ENCODE measurements around the gene ZCCHC7. TPM values are rescaled to one million over a fixed set of nuclear protein-coding genes. Genes with fewer than 3 reads are reported as not detected.
"Not testable (repeated sequence)": the region's sequence is repeated elsewhere in the genome, so short reads cannot be mapped to it uniquely, and the experiment has no call there.

ZCCHC7 gene
- total RNA-seq, 1 donor from 2014 or later: 30.8 TPM

DNA sequence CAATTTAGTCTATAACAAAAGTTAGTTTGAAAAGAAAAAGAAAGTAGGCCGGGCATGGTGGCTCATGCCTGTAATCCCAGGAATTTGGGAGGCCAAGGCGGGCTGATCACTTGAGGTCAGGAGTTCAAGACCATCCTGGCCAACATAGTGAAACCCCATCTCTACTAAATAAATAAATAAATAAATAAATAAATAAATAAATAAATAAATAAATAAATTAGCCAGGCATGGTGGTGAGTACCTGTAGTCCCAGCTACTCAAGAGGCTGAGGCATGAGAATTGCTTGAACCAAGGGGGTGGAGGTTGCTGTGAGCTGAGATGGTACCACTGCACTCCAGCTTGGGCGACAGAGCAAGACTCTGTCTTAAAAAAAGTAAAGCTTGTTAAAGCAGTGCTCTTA is 277.6 kb downstream of the ZCCHC7 start:
- H3K9ac ChIP-seq (ENCODE audit: low read depth in 1 of 3, low read length in 3 of 3); H3K27me3 ChIP-seq (ENCODE audit: control insufficient read depth in 3 of 3, insufficient read depth in 3 of 3, low read length in 3 of 3); H3K4me1 ChIP-seq (ENCODE audit: control insufficient read depth in 3 of 3, insufficient read depth in 3 of 3, low read length in 3 of 3); H3K9me3 ChIP-seq (ENCODE audit: control insufficient read depth in 3 of 3, low read length in 3 of 3); H3K27ac ChIP-seq (ENCODE audit: low read depth, low read length); H3K36me3 ChIP-seq (ENCODE audit: control insufficient read depth in 3 of 3, insufficient read depth in 3 of 3, low read length in 3 of 3); H3K4me3 ChIP-seq (ENCODE audit: low read length in 3 of 3): not testable (repeated sequence)

DNA sequence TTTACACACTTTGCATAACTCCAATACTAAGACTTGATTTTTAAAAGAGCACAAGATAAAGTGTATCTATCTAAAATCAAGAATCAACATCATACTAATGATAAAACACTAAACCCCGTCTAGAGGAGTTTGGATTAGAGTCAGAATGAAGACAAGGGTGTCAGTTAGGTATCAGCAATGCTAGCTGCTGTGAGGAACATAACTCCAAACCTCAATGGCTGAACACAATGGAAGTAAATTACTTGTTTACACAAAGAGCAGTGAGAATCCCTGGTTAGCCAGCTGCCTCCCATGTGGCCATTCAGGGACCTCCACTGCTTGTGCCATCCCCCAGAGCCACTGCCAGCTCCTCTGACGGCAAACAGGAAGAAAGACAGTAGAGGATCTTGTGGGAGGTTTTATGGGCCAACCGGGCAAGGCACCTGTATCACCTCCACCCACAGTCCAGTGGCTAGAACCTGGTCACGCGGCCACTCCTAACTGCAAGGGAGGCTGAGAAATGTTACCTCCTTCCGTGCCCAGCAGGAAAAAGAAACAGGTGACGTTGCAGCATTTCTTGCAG is 278.2 kb downstream of the ZCCHC7 start:
- H3K27me3 ChIP-seq (ENCODE audit: control insufficient read depth in 3 of 3, insufficient read depth in 3 of 3, low read length in 3 of 3): no peaks in the 10 kb centered on the region
- no peak overlapping the region for H3K9ac ChIP-seq (ENCODE audit: low read depth in 1 of 3, low read length in 3 of 3)
- no peaks in the 10 kb centered on the region for H3K36me3 ChIP-seq (ENCODE audit: control insufficient read depth in 3 of 3, insufficient read depth in 3 of 3, low read length in 3 of 3)
- no peak overlapping the region for H3K4me3 ChIP-seq (ENCODE audit: low read length in 3 of 3)
- H3K9me3 ChIP-seq (ENCODE audit: control insufficient read depth in 3 of 3, low read length in 3 of 3): no peaks in the 10 kb centered on the region
- H3K27ac ChIP-seq (ENCODE audit: low read depth, low read length): no peak overlapping the region
- no peaks in the 10 kb centered on the region for H3K4me1 ChIP-seq (ENCODE audit: control insufficient read depth in 3 of 3, insufficient read depth in 3 of 3, low read length in 3 of 3)

DNA sequence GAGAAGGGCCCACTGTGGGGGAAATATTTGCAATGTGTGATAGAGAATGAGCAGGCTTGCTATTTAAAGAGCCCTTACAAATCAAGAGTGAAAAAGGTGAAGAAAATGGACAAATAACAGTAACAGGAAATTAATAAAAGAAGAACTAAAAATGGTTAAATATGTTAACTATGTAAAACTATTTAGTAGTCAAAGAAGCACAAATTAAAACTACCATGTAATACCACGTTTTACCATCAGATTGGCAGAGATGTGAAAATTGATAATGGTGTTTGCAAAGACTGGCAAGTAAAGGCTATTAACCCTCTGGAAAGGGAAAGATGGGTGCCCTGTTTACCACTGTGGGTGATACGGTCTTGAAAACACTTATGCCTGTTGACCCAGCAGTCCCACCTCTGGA is 279.0 kb downstream of the ZCCHC7 start:
- H3K9me3 ChIP-seq (ENCODE audit: control insufficient read depth in 3 of 3, low read length in 3 of 3): no peaks in the 10 kb centered on the region
- H3K4me3 ChIP-seq (ENCODE audit: low read length in 3 of 3): no peak overlapping the region
- H3K4me1 ChIP-seq (ENCODE audit: control insufficient read depth in 3 of 3, insufficient read depth in 3 of 3, low read length in 3 of 3): no peaks in the 10 kb centered on the region
- H3K36me3 ChIP-seq (ENCODE audit: control insufficient read depth in 3 of 3, insufficient read depth in 3 of 3, low read length in 3 of 3): no peaks in the 10 kb centered on the region
- no peaks in the 10 kb centered on the region for H3K27me3 ChIP-seq (ENCODE audit: control insufficient read depth in 3 of 3, insufficient read depth in 3 of 3, low read length in 3 of 3)
- no peak overlapping the region for H3K9ac ChIP-seq (ENCODE audit: low read depth in 1 of 3, low read length in 3 of 3)
- H3K27ac ChIP-seq (ENCODE audit: low read depth, low read length): no peak overlapping the region

DNA sequence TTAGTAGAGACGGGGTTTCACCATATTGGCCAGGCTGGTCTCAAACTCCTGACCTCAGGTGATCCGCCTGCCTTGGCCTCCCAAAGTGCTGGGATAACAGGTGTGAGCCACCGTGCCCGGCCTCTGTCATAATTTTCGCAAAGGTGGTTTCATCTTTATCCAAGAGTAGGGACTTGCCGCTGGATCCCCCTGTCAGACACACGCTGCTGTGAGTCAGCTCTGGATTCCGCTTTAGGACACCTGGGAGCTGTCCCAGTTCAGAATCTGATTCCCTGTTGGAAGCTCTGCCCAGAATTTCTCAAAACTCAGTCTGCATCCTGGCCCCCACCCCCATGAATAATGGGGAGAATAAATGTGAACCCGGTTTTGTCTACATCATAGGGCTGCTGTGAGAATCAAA is 284.2 kb downstream of the ZCCHC7 start:
- Histone ChIP-seq H3K9me3 (ENCODE audit: control insufficient read depth in 3 of 3, low read length in 3 of 3) (no peaks in the 10 kb centered on the region), H3K4me1 (ENCODE audit: control insufficient read depth in 3 of 3, insufficient read depth in 3 of 3, low read length in 3 of 3) (no peaks in the 10 kb centered on the region), H3K4me3 (ENCODE audit: low read length in 3 of 3) (no peak overlapping the region), H3K27me3 (ENCODE audit: control insufficient read depth in 3 of 3, insufficient read depth in 3 of 3, low read length in 3 of 3) (no peaks in the 10 kb centered on the region), H3K9ac (ENCODE audit: low read depth in 1 of 3, low read length in 3 of 3) (no peak overlapping the region), H3K27ac (ENCODE audit: low read depth, low read length) (no peak overlapping the region), H3K36me3 (ENCODE audit: control insufficient read depth in 3 of 3, insufficient read depth in 3 of 3, low read length in 3 of 3) (no peaks in the 10 kb centered on the region)

DNA sequence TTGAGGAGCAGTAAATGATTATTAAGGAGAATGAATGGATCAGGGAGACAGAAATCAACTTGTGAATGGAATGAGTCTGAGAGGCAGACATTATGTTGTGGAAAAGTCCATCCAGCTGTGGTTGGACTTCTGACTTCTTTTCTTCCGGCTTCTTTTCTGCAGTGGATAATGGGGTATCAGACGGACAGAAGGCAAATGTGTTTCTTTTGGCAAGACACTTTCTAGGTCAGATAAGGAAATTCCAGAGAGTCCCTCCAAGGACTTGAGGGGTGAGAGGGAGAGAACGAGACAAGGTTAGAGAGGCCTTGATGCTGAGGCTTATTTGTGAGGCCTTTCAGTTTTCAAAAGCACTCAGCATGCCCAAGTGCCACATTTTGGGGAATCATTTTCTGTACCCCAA is 285.0 kb downstream of the ZCCHC7 start:
- Histone ChIP-seq H3K4me1 (ENCODE audit: control insufficient read depth in 3 of 3, insufficient read depth in 3 of 3, low read length in 3 of 3) (no peaks in the 10 kb centered on the region), H3K36me3 (ENCODE audit: control insufficient read depth in 3 of 3, insufficient read depth in 3 of 3, low read length in 3 of 3) (no peaks in the 10 kb centered on the region), H3K9me3 (ENCODE audit: control insufficient read depth in 3 of 3, low read length in 3 of 3) (no peaks in the 10 kb centered on the region), H3K27me3 (ENCODE audit: control insufficient read depth in 3 of 3, insufficient read depth in 3 of 3, low read length in 3 of 3) (no peaks in the 10 kb centered on the region), H3K9ac (ENCODE audit: low read depth in 1 of 3, low read length in 3 of 3) (no peak overlapping the region), H3K4me3 (ENCODE audit: low read length in 3 of 3) (no peak overlapping the region), H3K27ac (ENCODE audit: low read depth, low read length) (no peak overlapping the region)

DNA sequence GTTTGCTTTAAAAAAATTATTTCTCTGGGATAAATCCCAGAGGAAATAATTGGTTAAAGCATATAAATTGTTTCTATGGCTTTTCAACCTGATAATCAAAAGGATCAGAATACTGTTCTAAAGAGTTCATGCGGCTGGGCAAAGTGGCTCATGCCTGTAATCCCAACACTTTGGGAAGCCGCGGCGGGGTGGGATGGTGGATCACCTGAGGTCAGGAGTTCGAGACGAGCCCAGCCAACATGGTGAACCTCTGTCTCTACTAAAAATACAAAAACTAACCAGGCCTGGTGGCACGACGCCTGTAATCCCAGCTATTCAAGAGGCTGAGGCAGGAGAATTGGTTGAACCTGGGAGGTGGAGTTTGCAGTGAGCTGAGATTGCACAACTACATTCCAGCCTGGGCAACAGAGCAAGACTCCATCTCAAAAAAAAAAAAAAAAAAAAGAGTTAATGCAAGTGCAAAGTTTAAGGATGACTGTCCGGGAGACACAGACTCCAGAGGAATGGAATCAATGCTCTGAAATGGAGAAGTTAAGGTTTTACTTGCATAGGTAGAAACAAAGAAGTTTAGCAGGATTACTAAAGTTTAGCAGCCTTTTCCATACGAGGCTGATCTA is 285.5 kb downstream of the ZCCHC7 start:
- H3K9ac ChIP-seq (ENCODE audit: low read depth in 1 of 3, low read length in 3 of 3): no peak overlapping the region
- no peak overlapping the region for H3K27ac ChIP-seq (ENCODE audit: low read depth, low read length)
- no peaks in the 10 kb centered on the region for H3K4me1 ChIP-seq (ENCODE audit: control insufficient read depth in 3 of 3, insufficient read depth in 3 of 3, low read length in 3 of 3)
- H3K9me3 ChIP-seq (ENCODE audit: control insufficient read depth in 3 of 3, low read length in 3 of 3): no peaks in the 10 kb centered on the region
- no peak overlapping the region for H3K4me3 ChIP-seq (ENCODE audit: low read length in 3 of 3)
- H3K27me3 ChIP-seq (ENCODE audit: control insufficient read depth in 3 of 3, insufficient read depth in 3 of 3, low read length in 3 of 3): no peaks in the 10 kb centered on the region
- no peaks in the 10 kb centered on the region for H3K36me3 ChIP-seq (ENCODE audit: control insufficient read depth in 3 of 3, insufficient read depth in 3 of 3, low read length in 3 of 3)

DNA sequence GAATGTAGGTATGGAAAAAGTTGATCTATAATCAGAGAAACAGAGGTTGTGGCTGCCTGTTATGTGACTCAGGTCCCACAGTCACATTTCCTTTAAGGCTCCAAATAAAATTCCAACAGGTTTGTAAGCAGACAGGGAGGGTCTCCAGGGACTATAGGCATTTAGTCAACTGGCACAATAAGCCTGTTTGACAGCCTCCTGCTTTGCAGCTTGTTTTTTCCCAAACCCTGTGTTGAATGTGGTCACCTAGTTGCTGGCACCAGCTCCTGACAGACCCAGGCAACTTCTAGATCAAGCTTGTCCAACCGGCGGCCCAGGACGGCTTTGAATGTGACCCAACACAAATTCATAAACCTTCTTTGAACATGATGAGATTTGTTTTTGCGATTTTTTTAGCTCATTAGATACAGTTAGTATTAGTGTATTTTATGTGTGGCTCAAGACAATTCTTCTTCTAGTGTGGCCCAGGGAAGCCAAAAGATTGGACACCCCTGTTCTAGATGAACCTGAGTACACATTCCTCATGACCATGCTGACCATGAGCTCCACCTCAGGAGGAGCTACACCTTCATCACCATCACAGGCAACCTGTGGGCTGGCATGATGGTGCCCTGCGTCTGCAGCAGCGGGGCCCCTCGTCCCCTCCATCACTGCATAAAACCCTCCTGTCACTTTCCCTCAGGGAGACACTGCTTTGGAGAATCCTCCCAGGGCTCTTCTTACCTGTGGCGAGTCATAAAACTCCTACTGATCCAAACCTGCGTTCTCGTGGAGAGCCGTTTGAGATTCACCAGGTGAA is 286.4 kb downstream of the ZCCHC7 start:
- H3K9ac ChIP-seq (ENCODE audit: low read depth in 1 of 3, low read length in 3 of 3): no peak overlapping the region
- H3K4me3 ChIP-seq (ENCODE audit: low read length in 3 of 3): no peak overlapping the region
- H3K27ac ChIP-seq (ENCODE audit: low read depth, low read length): no peak overlapping the region
- no peaks in the 10 kb centered on the region for H3K36me3 ChIP-seq (ENCODE audit: control insufficient read depth in 3 of 3, insufficient read depth in 3 of 3, low read length in 3 of 3)
- H3K9me3 ChIP-seq (ENCODE audit: control insufficient read depth in 3 of 3, low read length in 3 of 3): no peaks in the 10 kb centered on the region
- H3K4me1 ChIP-seq (ENCODE audit: control insufficient read depth in 3 of 3, insufficient read depth in 3 of 3, low read length in 3 of 3): peaks cover 0 to 2% (median 0%) of the 10 kb centered on the region in 3 donors
- no peaks in the 10 kb centered on the region for H3K27me3 ChIP-seq (ENCODE audit: control insufficient read depth in 3 of 3, insufficient read depth in 3 of 3, low read length in 3 of 3)

DNA sequence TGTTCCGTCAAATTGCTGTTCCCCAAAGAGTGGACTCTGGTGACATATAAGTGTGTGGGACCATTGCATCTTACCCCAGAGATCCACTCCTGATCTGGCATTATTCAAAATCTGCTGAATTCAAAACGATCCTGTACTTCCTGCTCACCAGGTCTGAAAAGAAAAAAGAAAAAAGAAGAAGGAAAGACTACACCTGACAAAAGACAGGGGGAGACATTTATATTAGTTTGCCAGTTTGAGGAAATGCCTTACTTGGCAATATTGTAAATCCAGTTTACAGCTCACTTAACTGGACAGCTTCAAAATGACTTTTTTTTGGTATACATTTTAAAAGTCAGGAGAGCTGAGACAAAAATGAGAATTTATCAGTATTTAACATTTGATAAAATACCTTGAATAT is 287.1 kb downstream of the ZCCHC7 start:
- H3K4me3 ChIP-seq (ENCODE audit: low read length in 3 of 3): no peak overlapping the region
- H3K27me3 ChIP-seq (ENCODE audit: control insufficient read depth in 3 of 3, insufficient read depth in 3 of 3, low read length in 3 of 3): no peaks in the 10 kb centered on the region
- peaks cover 4 to 9% (median 5%) of the 10 kb centered on the region in 3 donors for H3K4me1 ChIP-seq (ENCODE audit: control insufficient read depth in 3 of 3, insufficient read depth in 3 of 3, low read length in 3 of 3)
- H3K36me3 ChIP-seq (ENCODE audit: control insufficient read depth in 3 of 3, insufficient read depth in 3 of 3, low read length in 3 of 3): no peaks in the 10 kb centered on the region
- H3K9me3 ChIP-seq (ENCODE audit: control insufficient read depth in 3 of 3, low read length in 3 of 3): no peaks in the 10 kb centered on the region
- no peak overlapping the region for H3K9ac ChIP-seq (ENCODE audit: low read depth in 1 of 3, low read length in 3 of 3)
- no peak overlapping the region for H3K27ac ChIP-seq (ENCODE audit: low read depth, low read length)
